Measurements from ENCODE around the gene NUP188.

The NUP188 gene

DNA sequence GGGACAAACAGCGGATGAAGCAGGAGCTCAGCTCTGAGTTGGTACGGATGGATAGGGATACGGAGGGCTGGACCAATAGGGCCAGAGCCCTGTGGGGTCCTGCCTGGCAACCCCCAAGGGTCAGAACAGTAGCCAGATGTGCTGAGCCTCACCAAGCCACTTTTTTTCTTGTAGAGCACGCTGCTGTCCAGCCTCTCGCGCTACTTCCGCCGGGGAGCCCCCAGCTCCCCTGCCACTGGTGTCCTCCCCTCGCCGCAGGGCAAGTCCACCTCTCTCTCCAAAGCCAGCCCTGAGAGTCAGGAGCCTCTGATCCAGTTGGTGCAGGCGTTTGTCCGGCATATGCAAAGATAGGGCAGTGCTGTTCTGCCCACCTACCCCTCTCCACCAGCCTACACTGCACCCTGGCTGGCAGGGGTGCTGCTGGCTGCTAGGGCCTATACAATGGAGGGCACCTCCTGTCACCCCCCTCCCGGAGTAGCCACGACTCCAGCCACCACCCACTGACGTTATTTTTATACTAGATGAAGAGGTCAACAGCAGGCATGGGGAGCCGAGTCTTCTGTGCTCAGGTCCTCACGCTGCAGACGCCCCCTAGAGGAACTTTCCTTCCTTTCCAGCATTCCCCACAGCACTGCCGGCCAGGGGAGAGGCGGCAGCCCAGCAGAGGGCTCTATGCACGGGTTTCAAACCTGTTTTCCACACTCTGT, 59.0 kb downstream of the NUP188 start:
- Histone ChIP-seq H3K36me3 (ENCODE audit: control insufficient read depth, insufficient read depth, low read length) (peaks cover 24% of the 10 kb centered on the region), H3K9me3 (ENCODE audit: control insufficient read depth, low read length) (no peaks in the 10 kb centered on the region), H3K27me3 (ENCODE audit: control insufficient read depth, insufficient read depth, low read length) (no peaks in the 10 kb centered on the region), H3K4me1 (ENCODE audit: control insufficient read depth, insufficient read depth, low read length) (no peaks in the 10 kb centered on the region), H3K4me3 (ENCODE audit: low read length) (no peak overlapping the region), H3K9ac (ENCODE audit: low read length) (no peak overlapping the region)

DNA sequence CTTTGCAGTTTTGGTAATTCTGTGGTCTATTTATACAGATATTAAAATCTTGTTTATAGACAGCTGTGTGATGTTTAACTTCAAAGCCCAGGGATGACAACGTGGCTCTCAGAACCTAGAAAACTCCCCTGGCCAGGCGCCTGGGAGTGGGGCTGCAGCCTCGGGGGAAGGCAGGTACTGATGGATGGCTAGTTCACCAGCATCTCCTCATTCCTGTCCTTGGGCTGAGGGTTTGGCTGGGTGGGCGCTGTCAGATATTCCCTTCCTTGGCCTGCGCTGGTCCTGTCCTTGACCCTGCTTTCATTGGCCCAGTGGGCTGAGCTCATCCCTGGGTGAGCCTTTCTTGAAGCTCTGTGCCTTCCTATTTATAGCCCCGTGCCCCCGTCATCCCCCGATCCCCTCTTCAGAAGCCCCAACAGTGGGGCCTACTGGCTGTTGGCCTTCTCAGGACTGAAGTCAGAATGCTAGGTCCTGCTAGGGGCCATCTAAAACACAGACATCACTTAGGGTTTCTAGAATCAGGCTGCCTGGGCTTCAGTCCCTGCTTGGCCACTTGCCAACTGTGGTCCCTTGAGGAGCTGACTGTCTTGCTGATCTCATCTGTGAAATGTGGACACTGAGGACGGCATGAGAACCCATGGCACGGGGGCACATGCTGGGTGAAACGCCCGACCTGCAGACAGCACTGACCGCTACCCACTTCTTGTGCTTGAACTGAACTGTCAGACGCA, 59.7 kb downstream of the NUP188 start:
- Histone ChIP-seq H3K9ac (ENCODE audit: low read length) (no peak overlapping the region), H3K4me3 (ENCODE audit: low read length) (no peak overlapping the region), H3K4me1 (ENCODE audit: control insufficient read depth, insufficient read depth, low read length) (no peaks in the 10 kb centered on the region), H3K9me3 (ENCODE audit: control insufficient read depth, low read length) (no peaks in the 10 kb centered on the region), H3K27me3 (ENCODE audit: control insufficient read depth, insufficient read depth, low read length) (no peaks in the 10 kb centered on the region), H3K36me3 (ENCODE audit: control insufficient read depth, insufficient read depth, low read length) (peaks cover 17% of the 10 kb centered on the region)

DNA sequence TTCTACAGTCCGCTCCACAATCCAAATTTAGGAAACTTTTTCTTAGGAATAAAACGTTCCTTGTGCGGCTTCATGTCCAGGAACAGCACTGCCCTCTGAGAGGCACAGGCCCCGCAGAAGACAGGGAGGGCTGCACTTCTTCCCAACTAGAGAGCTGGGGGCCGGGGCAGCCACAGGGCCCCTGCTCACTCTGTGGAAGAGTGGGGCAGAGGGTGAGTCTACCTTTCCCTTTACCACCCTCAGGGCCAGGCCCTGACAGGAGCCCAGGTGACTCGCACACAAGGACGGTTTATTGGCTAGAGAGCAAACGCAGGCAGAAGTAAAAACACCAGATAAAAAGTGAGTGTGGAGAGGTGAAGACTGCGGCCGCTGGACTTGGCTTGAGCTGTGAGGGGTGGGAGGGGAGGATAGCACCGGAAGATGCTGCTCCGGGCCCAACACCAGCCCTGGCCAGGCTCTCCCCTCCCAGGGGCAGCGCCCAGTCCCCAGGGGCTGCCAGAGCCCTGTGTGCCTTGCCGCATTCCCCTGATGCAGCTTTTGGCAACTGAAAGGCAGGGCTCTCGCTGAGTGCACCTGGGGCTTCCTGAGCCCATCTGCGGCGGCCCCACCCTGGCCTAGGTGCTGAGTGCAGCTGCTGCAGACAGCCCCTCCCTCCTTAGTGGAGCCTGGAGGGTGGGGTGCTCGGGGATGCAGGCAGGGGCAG, 60.4 kb downstream of the NUP188 start:
- H3K27me3 ChIP-seq (ENCODE audit: control insufficient read depth, insufficient read depth, low read length) = no peaks in the 10 kb centered on the region
- H3K9me3 ChIP-seq (ENCODE audit: control insufficient read depth, low read length) = no peaks in the 10 kb centered on the region
- H3K9ac ChIP-seq (ENCODE audit: low read length) = no peak overlapping the region
- peaks cover 13% of the 10 kb centered on the region for H3K36me3 ChIP-seq (ENCODE audit: control insufficient read depth, insufficient read depth, low read length)
- no peak overlapping the region for H3K4me3 ChIP-seq (ENCODE audit: low read length)
- no peaks in the 10 kb centered on the region for H3K4me1 ChIP-seq (ENCODE audit: control insufficient read depth, insufficient read depth, low read length)

DNA sequence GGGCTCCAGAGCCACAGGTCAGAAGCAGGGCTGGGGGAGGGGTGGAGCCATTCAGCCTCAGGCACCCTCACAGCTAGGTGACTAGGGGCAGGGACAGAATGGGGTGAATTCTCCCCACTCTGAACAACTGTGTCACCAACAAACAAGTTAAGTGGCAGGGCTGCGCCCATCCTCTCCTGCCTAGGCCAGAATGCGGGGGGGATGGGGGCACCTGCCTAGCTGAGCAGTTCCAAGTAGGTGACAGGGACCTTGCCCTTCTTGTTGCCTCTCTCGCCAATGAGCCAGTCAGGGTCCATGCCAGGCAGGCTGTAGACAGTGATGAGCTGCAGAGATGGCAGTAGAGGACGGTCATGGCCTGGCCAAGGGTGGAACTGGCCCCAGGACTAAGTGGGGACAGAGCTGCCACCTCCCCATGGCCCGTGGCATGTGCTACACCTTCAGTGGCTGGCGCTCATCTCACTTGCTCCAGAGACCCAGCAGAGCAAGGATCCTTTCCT, 61.0 kb downstream of the NUP188 start:
- H3K9me3 ChIP-seq (ENCODE audit: control insufficient read depth, low read length) = no peaks in the 10 kb centered on the region
- H3K9ac ChIP-seq (ENCODE audit: low read length) = no peak overlapping the region
- H3K27me3 ChIP-seq (ENCODE audit: control insufficient read depth, insufficient read depth, low read length) = no peaks in the 10 kb centered on the region
- peaks cover 13% of the 10 kb centered on the region for H3K36me3 ChIP-seq (ENCODE audit: control insufficient read depth, insufficient read depth, low read length)
- H3K4me3 ChIP-seq (ENCODE audit: low read length) = no peak overlapping the region
- H3K4me1 ChIP-seq (ENCODE audit: control insufficient read depth, insufficient read depth, low read length) = no peaks in the 10 kb centered on the region

DNA sequence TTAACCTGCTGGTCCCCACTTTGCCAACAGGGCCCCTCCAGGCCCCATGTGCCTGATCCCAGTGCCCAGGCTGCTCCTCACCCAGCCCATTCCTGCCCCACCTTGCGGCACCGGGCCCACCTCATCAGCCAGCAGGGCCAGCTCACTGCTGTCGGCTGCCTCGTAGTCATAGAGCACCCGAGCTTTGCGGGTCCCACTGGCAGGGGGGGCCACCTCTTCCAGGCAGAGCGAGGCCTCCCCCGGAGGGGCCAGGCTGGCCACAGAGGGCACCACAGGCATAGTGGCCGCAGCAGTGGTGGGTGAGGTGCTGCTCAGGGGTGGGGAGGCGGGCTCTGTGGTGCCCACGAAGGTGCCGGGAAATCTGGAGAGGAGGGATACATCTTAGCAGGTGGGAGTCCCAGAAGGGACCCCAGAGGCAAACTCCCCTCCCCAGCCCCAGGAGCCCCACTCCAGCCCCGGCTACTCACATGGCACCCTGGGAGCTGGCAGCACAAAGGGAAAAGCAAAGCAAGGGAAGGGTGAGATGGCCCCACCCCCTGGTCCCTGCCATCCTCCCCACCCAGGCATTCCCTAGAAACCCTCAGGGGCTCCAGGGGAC, 61.6 kb downstream of the NUP188 start:
- Histone ChIP-seq H3K27me3 (ENCODE audit: control insufficient read depth, insufficient read depth, low read length) (no peaks in the 10 kb centered on the region), H3K9ac (ENCODE audit: low read length) (no peak overlapping the region), H3K4me3 (ENCODE audit: low read length) (no peak overlapping the region), H3K9me3 (ENCODE audit: control insufficient read depth, low read length) (no peaks in the 10 kb centered on the region), H3K36me3 (ENCODE audit: control insufficient read depth, insufficient read depth, low read length) (peaks cover 14% of the 10 kb centered on the region), H3K4me1 (ENCODE audit: control insufficient read depth, insufficient read depth, low read length) (no peaks in the 10 kb centered on the region)

DNA sequence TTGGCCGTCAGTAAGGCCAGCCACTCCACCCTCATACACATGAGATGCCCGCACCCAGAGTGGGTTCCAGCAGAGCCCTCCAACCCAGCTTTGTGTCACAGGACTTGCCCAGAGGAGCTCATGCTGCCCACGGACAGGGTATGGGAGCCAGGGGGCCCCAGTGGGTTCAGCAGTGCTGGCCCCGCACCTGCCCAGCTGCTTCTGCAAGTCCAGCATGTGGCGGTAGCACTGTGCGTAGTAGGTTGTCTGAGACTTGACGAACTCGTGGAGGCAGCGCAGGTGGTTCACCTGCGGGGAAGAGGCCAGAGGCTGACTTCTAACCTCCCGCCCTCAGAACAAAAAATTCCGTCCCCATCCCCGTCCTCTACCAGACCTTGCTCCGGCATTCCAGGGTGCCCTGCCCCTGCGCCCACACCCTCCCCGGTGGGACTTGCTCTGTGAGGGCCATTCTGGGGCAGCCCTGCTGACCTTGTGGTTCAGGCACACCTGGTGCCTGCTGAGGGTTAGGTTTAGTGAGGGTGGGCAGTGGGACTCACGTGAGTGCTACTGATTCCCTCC, 62.2 kb downstream of the NUP188 start:
- Histone ChIP-seq H3K9ac (ENCODE audit: low read length) (no peak overlapping the region), H3K36me3 (ENCODE audit: control insufficient read depth, insufficient read depth, low read length) (peaks cover 14% of the 10 kb centered on the region), H3K4me1 (ENCODE audit: control insufficient read depth, insufficient read depth, low read length) (no peaks in the 10 kb centered on the region), H3K27me3 (ENCODE audit: control insufficient read depth, insufficient read depth, low read length) (no peaks in the 10 kb centered on the region), H3K9me3 (ENCODE audit: control insufficient read depth, low read length) (no peaks in the 10 kb centered on the region), H3K4me3 (ENCODE audit: low read length) (no peak overlapping the region)

DNA sequence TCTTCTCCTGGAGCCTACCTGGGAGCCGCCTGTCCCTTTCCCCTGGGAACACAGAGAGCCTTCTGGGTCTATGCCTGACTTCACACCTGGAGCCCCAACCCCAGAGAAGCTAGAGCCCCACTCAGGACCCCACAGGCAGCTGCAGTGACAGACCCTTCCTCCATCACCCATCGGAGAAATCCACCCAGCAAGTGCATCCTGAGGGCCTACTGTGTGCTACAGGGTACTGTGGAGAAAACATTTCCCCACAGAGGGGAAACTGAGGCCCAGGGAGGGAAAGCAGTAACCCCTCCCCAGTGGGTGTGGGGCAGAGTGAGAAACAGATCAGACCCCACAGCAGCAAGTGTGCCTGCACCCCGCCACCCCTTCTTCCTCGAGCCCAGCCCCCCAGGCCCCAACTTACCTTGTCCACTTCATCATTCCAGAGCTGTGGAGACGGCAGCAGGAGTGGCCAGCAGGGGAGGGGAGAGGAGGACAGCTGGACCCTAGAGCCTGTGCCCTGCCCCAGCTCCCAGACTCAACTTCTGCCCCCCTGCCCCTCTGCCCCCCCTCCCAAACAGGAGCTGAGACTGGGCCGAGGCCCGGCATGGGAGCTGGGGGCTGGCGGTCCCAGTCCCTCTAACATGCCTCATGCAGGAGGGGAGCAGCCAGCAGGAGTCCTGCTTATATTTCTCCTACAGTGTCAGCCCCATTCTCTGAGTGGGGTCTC, 62.9 kb downstream of the NUP188 start:
- Histone ChIP-seq H3K9ac (ENCODE audit: low read length) (no peak overlapping the region), H3K36me3 (ENCODE audit: control insufficient read depth, insufficient read depth, low read length) (peaks cover 14% of the 10 kb centered on the region), H3K4me1 (ENCODE audit: control insufficient read depth, insufficient read depth, low read length) (no peaks in the 10 kb centered on the region), H3K9me3 (ENCODE audit: control insufficient read depth, low read length) (no peaks in the 10 kb centered on the region), H3K27me3 (ENCODE audit: control insufficient read depth, insufficient read depth, low read length) (no peaks in the 10 kb centered on the region), H3K4me3 (ENCODE audit: low read length) (no peak overlapping the region)

DNA sequence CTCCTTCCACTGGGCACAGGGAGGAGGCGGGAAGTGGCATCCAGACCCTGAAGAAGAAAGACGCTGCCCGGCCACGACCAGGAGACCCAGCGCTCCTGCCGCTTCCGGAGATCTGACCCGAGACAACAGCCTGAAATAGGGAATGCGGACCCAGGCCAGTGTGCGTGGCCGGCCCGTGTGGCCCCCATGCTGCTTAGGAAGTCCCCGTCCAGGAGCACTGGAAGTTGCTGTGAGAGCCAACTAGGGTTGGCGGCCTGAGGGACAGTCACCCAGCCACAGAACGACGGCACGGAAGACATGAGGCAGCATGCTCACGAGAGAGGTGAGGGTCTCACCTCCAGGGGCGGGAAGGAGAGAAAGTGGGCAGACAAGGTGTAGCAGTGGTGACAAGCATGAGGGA, 63.7 kb downstream of the NUP188 start:
- Histone ChIP-seq H3K9ac (ENCODE audit: low read length) (no peak overlapping the region), H3K9me3 (ENCODE audit: control insufficient read depth, low read length) (no peaks in the 10 kb centered on the region), H3K27me3 (ENCODE audit: control insufficient read depth, insufficient read depth, low read length) (no peaks in the 10 kb centered on the region), H3K4me1 (ENCODE audit: control insufficient read depth, insufficient read depth, low read length) (no peaks in the 10 kb centered on the region), H3K4me3 (ENCODE audit: low read length) (no peak overlapping the region), H3K36me3 (ENCODE audit: control insufficient read depth, insufficient read depth, low read length) (peaks cover 12% of the 10 kb centered on the region)

DNA sequence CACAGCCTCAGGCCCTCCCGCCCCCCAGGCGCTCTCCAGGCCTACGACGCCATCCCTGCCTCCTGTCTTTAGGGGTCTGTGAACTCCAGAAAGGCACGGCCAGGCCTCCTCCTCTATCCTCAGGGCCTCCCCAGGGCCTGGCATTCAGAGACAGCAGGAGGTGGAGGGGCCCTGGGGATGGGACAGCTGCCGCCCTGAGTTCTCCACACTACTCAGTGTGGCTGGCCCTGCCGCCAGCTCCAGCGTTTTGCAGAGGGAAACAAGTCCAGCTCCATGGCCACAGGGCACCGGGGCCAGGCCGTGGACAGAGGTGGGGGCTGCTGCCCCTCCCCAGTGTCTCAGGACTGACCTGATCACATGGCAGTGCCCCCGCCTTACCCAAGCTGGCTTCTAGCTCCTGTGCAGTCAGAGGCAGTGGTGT, 64.3 kb downstream of the NUP188 start:
- Histone ChIP-seq H3K9ac (ENCODE audit: low read length) (no peak overlapping the region), H3K27me3 (ENCODE audit: control insufficient read depth, insufficient read depth, low read length) (no peaks in the 10 kb centered on the region), H3K36me3 (ENCODE audit: control insufficient read depth, insufficient read depth, low read length) (peaks cover 10% of the 10 kb centered on the region), H3K4me3 (ENCODE audit: low read length) (no peak overlapping the region), H3K4me1 (ENCODE audit: control insufficient read depth, insufficient read depth, low read length) (no peaks in the 10 kb centered on the region), H3K9me3 (ENCODE audit: control insufficient read depth, low read length) (no peaks in the 10 kb centered on the region)

DNA sequence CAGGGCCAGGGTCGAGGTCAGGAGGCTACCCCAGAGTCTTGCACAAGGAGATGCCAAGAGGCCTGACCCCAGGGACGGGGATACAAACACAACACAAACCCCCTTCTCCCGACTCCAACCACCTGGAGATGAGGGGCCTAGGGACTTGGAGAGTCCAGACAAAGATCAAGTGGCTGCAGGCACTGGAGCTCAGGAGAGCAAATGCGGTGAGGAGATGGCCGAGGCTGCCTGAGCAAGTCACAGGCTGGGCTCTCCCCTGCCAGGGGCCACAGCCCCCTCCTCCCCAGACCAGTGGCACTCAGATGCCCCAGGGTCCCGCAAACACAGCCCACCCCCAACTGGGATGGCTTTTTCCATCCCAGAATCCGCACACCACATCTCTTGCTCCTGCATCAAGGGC, 64.8 kb downstream of the NUP188 start:
- no peaks in the 10 kb centered on the region for H3K4me1 ChIP-seq (ENCODE audit: control insufficient read depth, insufficient read depth, low read length)
- H3K9ac ChIP-seq (ENCODE audit: low read length) = no peak overlapping the region

DNA sequence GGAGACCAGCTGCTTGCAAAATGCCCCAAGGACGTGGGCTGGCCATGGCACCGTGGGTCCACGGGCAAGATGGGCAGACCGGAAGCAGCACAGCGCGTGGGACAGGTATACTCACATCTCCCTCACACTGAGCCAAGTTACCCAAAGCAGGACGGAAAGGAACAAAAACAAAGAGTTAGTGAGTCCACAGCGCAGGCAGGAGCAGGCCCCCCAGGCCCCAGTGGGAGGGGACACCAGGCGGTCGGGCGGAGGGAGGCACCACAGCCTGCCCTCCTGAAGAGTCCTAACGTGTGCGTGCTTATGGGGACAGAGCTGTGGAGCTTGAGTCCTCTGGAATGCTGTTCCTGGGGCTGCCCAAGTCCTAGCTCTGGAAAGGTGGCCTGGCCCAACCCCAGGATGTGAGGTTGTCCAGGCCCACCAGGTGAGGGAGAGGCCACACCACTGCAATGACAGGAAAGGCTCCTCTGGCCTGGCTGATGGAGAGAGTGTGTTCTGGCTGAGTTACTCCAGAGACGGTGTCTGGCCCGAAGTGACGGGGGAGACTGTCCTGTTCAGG, 65.5 kb downstream of the NUP188 start:
- no peak overlapping the region for H3K4me3 ChIP-seq (ENCODE audit: low read length)
- no peaks in the 10 kb centered on the region for H3K9me3 ChIP-seq (ENCODE audit: control insufficient read depth, low read length)
- H3K27me3 ChIP-seq (ENCODE audit: control insufficient read depth, insufficient read depth, low read length) = no peaks in the 10 kb centered on the region
- no peak overlapping the region for H3K9ac ChIP-seq (ENCODE audit: low read length)
- no peaks in the 10 kb centered on the region for H3K4me1 ChIP-seq (ENCODE audit: control insufficient read depth, insufficient read depth, low read length)
- H3K36me3 ChIP-seq (ENCODE audit: control insufficient read depth, insufficient read depth, low read length) = peaks cover 10% of the 10 kb centered on the region

More for the DNA sequence above, 64.8 kb downstream of the NUP188 start:
- no peaks in the 10 kb centered on the region for H3K9me3 ChIP-seq (ENCODE audit: control insufficient read depth, low read length)
- no peaks in the 10 kb centered on the region for H3K27me3 ChIP-seq (ENCODE audit: control insufficient read depth, insufficient read depth, low read length)
- H3K4me3 ChIP-seq (ENCODE audit: low read length) = no peak overlapping the region
- H3K36me3 ChIP-seq (ENCODE audit: control insufficient read depth, insufficient read depth, low read length) = peaks cover 10% of the 10 kb centered on the region

All from mucosa of stomach (tissue), 1 donor.